Ovary (tissue), 3 donors: ENCODE results near the gene HLA-DPB1.

Experiments used
- CTCF ChIP-seq, 3 donors: fragments of 450-650 bp in 2 of 3; fragments of 200-600 bp in 1 of 3; IDR thresholded peaks; one replicate each; pipeline versions ENCODE4 v1.5.1 to v1.8.0; 2016 to 2022; ENCODE audit warnings: antibody characterized with exemption in 3 of 3, mild to moderate bottlenecking in 1 of 3
- EP300 ChIP-seq: sonication (generic); formaldehyde crosslinking; IDR thresholded peaks from one replicate; pipeline ENCODE4 v1.6.1; 2017; ENCODE audit warnings: antibody characterized with exemption
- POLR2A ChIP-seq: fragments of 450-650 bp; IDR thresholded peaks from one replicate; pipeline ENCODE4 v1.6.1; 2017; ENCODE audit warnings: antibody characterized with exemption, mild to moderate bottlenecking, moderate library complexity
- donor health status: DM: no; HTN: no; CAD: no.

- TF ChIP-seq CTCF (IDR thresholded peaks at IDR 0.05) (no peak), POLR2A (no peak), EP300 (no peak)
Observed at GRCh38 chr6:33128318-33128717, 52.5 kb downstream of the HLA-DPB1 start.
